Measurements from ENCODE around the gene ASTL.
A peak's percentile ranks its signal among the peaks of the same experiment; 100 is the strongest.

The ASTL gene

GRCh38 chr2:96159084-96159830, 21.0 kb upstream of the ASTL start:
- DNase-seq (ENCODE audit: insufficient read length, low spot score) (no peak), FAIRE-seq (peak; percentile 90)

DNA sequence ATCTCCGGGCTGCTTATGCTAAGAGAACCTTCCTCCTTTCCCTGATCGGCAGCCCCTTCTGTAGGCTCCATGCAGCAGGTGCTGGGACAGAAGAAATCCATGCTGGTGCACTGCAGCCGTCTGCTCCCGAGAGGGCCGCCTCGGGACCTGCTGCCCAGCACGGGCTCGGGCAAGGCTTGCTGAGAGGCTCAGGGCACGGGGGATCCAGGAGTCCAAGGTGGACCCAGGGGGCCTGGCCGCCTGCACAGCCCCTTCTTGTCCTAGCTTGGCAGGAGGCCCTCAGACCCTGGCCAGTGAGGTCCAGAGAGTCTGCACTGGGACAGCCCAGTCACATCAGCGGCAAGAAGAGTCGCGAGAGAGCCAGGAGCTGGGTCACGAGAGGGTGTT, 20.2 kb upstream of the ASTL start:
- DNase-seq (ENCODE audit: insufficient read length, low spot score) (no peak), FAIRE-seq (peak; percentile 14)

DNA sequence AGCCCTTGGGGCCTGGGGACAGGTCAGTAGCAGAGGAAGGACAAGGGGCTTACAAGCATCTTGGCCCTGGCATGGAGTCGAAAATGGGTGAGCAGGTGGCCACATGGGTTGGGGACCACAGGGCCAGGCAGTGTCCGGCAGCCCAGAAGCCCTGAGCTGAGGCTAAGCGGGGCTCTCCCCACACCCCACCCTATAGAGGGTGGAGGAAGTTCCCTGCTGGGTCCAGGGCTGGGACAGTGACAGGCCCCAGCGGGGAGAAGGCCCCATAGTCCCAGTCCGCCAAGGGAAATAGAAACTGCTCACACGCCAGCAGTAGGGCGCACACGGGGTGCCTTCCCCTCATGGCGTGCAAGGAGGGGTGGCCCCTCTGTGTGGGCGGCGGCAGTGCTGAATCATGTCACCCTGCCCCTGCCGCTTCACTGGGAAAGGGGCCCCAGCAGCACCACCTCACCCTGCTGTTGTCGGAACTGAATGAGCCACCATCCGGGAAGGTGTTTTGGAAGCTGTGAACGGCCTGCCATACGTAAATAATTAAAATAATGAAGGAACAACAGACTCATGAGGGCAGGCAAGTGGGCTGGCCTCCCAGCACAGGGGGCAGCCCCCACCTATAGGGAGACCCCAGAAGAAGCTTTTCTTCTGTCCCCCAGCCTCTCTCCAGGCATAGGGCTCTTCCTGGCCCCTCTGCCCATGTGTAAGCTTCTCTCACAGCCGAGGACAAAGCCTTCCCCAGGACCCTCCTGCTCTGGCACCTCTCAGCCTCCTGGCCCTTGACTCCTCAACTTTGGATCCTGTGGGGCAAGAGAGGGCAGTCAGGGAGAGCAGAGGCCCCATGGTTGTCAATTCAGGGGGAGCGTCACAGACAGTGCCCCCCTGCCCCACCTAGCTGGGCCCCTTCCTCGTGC, 19.6 kb upstream of the ASTL start:
- FAIRE-seq = peak; percentile 95
- peak; percentile 51 for DNase-seq (ENCODE audit: insufficient read length, low spot score)

DNA sequence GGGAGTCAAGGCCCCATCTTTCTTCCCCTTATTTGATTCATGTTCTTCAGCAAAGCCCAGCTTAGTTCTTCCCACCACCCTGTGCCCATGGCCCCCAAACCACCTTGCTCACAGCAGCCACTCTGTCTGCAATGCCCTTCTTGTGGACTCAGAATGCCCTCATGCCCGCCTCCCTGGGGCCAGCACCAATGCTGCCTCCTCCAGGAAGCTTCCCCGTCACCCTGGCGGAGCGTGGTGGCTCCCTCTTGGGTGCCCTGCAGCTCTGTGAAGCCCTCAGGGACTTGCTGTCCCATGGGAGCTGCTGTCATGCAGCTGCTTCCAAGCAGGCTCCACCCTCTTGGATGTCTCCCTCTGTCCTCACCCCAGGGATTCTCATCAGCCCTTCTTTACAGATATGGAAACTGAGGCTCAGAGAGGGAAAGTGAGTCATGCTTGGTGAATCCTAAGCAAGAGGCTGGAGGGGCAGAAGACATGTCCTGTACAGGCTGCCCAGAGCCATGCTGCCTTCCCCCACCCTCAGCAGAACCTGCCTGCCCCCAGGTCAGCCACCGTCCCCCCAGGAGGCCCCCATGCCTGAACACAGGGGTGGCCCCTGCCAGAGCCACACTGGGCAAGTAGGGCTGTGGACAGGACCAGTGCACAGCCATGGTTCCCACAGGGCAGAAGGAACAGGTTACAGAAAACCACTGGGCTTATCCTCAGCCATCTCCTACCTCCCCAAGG, 18.8 kb upstream of the ASTL start:
- no peak for FAIRE-seq

DNA sequence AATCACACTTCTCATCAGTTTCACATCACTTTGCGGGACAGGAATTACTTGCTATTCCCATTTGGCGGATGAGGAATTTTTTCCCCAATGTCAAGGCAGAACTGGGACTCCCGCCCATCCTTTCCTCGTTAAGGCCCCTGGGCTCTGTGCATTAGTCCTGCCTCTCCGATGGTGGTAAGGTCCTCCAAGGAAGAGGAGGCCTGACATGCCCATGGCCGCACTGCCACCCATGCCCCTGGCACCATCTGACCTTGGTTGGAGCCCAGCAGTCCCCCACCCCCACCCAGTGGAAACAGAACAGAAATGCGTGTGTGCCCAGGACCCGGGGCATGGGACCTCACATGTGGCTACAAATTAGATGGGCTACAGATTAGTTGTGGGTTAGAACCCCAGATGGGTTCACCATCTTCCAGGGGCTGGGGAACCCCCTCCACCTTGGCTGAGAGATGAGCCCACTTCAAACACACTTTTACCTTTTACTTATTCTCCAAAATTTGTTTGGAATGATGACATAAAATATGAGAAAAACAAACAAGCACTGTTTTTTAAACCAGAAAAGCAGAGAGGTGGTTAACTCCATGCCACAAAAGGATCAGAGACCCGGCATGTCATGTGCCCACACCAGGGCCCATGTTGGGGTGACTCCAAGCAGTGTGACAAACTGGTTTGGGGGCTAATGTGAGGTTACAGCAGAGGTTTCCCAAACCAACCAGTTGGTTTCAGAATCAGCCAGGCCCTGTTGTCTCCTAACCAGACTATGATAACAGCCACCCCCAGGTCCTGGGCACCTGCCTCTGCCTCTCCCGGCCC, 17.9 kb upstream of the ASTL start:
- peak; percentile 66 for FAIRE-seq
- no peak for DNase-seq (ENCODE audit: insufficient read length, low spot score)

More for the DNA sequence above, 18.8 kb upstream of the ASTL start:
- DNase-seq (ENCODE audit: insufficient read length, low spot score) = no peak

GRCh38 chr2:96154506-96155380, 16.4 kb upstream of the ASTL start:
- DNase-seq (ENCODE audit: insufficient read length, low spot score) = no peak
- no peak for FAIRE-seq

GRCh38 chr2:96153991-96154431, 15.7 kb upstream of the ASTL start:
- no peak for FAIRE-seq
- no peak for DNase-seq (ENCODE audit: insufficient read length, low spot score)

DNA sequence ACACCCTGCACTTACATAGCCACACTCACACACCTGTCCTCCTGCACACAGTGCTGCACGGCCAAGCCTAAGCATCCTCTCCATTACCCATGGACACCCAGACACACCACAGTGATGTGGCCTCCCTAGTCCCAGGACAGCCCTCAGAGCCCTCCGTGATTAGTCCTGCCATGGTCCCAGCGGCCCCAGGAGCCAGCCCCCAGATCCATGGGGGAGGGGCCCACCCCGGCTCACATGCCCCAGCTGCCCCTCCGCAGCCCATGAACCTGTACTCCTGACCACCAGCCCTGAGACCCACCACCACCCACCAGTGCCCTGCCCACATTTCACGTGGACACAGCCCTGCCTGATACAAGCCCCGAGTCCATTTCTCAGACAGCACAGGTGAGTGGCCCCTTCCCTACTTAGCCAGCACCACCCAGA, 15.0 kb upstream of the ASTL start:
- DNase-seq (ENCODE audit: insufficient read length, low spot score) (no peak), FAIRE-seq (no peak)

GRCh38 chr2:96152304-96153161, 14.2 kb upstream of the ASTL start:
- DNase-seq (ENCODE audit: insufficient read length, low spot score) (no peak), FAIRE-seq (no peak)

DNA sequence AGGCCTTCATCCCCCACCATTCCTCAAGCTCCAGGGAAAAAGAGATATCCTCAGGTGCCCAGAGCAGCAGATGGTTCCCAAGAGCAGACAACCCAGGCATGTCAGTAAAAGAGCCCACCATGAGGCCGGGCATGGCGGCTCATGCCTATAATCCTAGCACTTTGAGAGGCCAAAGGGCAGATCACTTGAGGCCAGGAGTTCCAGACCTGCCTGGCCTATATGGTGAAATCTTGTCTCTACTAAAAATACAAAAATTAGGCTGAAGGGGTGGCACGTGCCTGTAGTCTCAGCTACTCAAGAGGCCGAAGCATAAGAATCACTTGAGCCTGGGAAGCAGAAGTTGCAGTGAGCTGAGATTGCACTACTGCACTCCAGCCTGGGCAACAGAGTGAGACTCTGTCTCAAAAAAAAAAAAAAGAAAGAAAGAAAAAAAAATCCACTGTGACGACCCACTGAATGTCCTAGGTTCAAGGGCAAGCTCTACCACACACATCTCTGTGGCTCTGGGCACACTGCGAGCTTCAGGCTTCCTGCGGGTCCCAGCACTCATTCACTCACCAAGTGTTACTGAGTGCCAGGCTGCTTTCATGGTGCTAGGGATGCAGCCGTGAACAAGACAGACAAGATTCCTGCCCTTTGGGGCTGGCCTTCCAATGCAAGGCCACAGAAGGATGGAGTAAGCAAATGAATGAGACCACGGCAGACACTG, 13.4 kb upstream of the ASTL start:
- DNase-seq (ENCODE audit: insufficient read length, low spot score) (no peak), FAIRE-seq (no peak)

- DNase-seq (ENCODE audit: insufficient read length, low spot score) (no peak), FAIRE-seq (no peak)
Observed at GRCh38 chr2:96150791-96151594, 12.7 kb upstream of the ASTL start.

- FAIRE-seq (no peak), DNase-seq (ENCODE audit: insufficient read length, low spot score) (no peak)
Observed at GRCh38 chr2:96150007-96150640, 11.8 kb upstream of the ASTL start.

GRCh38 chr2:96148410-96149217, 10.3 kb upstream of the ASTL start:
- DNase-seq (ENCODE audit: insufficient read length, low spot score) = peak; percentile 71
- peak; percentile 93 for FAIRE-seq

GRCh38 chr2:96147593-96148201, 9.4 kb upstream of the ASTL start:
- DNase-seq (ENCODE audit: insufficient read length, low spot score) = no peak
- peak; percentile 23 for FAIRE-seq

GRCh38 chr2:96146881-96147592, 8.7 kb upstream of the ASTL start:
- FAIRE-seq (peak; percentile 42), DNase-seq (ENCODE audit: insufficient read length, low spot score) (no peak)

Data from GM19239 (cell line).